Stimulated activated CD8-positive, alpha-beta memory T cell treated with anti-CD3 and anti-CD28 coated beads, Interleukin-7, amount 100 ng/mL, for 1 hour (primary cell): Measurements from ENCODE around the gene PRR20E.
"Not testable (repeated sequence)": the region's sequence is repeated elsewhere in the genome, so short reads cannot be mapped to it uniquely, and the experiment has no call there.

Experiments used
- DNase-seq, 2 donors: peaks; one replicate each; pipeline ENCODE4 v3.0.0-alpha.2; 2020; ENCODE audit warnings: low read depth in 2 of 2

The PRR20E gene

DNA sequence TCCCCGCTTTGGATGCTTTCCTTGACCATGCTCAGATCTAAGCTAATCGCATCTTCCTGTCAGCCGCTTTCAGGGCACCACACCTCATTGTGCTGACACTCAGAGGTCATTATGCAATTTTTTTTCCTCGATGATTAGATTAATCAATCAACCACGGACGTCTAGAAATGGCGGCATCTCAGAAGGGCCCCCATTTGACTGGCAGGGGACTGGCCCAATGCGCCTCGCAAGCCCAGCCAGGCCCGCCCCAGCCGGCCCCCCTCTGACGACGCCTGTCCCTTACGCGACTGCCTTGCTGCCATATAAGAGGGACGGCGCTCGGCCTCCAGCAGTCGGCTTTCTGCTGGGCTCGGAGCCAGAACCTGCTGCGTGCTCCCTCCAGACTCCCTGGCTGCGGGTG lies at the start of gene PRR20E:
TSS of gene PRR20E (plus strand) at position 301 of the 400 bp plus-strand sequence. CDS start 387 bp downstream, outside the sequence.
- DNase-seq = not testable (repeated sequence)

GRCh38 chr13:57123681-57124080 lies 43.3 kb upstream of the PRR20E start:
- DNase-seq = no peak

DNA sequence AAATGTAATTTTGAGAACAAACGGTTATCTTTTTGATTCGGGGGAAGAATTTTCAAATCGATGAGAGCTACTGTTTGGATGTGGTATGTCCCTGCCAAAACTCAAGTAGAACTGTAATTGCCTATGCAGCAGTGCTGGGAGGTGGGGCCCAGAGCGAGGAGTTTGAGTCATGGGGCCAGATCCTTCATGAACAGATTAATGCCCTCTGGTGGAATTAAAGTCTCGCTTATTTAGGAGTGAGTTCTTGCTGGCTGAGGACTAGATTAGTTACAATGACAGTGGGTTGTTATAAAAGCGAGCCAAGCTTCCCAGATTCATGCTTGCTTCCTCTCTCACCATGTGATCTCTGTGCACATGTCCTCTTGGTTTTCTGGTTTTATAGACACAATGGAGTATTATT lies 38.1 kb upstream of the PRR20E start:
- DNase-seq = no peak

DNA sequence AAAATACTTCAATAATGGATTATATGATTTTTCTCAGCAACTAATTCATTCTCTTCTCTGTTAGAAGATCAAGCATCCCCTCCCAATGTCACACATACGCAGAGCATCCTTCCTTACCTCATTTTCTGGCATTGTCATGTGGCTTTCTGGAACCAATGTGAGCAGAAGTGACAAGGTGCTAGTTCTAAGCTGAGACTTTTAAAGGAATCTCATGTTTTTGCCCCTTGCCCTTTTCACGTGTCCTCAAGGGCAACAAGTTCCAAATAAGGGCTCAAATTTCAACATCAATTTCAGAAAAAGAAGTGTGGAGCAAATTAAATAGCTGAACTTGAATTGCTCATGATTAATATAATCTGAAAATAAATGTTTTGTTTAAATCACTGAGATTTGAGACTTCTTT lies 30.9 kb upstream of the PRR20E start:
- no peak for DNase-seq

GRCh38 chr13:57137585-57137984 lies 29.4 kb upstream of the PRR20E start:
- no peak for DNase-seq

- no peak for DNase-seq
These were observed 28.0 kb upstream of the PRR20E start for GRCh38 chr13:57138988-57139387.

- DNase-seq = not testable (repeated sequence)
These were observed 27.2 kb upstream of the PRR20E start for GRCh38 chr13:57139781-57140180.

DNA sequence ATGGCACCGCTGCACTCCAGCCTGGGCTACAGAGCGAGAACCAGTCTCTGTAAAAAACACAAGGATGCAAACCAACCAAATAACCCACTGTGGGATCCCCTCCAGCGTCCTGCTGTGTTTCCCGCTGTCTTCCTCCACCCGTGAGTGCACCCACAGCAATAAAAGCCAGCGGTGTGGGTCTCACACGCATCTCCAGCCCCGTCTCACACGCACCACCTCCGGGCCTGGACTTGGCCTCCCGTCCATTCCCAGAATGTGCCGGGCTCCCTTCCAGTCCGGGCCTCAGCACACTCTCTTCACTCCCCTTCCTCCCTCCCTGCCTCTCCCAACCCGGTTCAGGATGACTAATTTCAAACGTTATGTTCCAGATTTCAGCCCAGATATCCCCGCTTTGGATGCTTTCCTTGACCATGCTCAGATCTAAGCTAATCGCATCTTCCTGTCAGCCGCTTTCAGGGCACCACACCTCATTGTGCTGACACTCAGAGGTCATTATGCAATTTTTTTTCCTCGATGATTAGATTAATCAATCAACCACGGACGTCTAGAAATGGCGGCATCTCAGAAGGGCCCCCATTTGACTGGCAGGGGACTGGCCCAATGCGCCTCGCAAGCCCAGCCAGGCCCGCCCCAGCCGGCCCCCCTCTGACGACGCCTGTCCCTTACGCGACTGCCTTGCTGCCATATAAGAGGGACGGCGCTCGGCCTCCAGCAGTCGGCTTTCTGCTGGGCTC lies 26.6 kb upstream of the PRR20E start, which contains the start of gene PRR20A:
TSS of gene PRR20A (plus strand) at position 684 of the 734 bp plus-strand sequence. CDS start 387 bp downstream, outside the sequence.
- not testable (repeated sequence) for DNase-seq

DNA sequence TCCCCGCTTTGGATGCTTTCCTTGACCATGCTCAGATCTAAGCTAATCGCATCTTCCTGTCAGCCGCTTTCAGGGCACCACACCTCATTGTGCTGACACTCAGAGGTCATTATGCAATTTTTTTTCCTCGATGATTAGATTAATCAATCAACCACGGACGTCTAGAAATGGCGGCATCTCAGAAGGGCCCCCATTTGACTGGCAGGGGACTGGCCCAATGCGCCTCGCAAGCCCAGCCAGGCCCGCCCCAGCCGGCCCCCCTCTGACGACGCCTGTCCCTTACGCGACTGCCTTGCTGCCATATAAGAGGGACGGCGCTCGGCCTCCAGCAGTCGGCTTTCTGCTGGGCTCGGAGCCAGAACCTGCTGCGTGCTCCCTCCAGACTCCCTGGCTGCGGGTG lies 19.8 kb upstream of the PRR20E start, which contains the start of gene PRR20B:
TSS of gene PRR20B (plus strand) at position 301 of the 400 bp plus-strand sequence. CDS start 387 bp downstream, outside the sequence.
- DNase-seq = not testable (repeated sequence)

DNA sequence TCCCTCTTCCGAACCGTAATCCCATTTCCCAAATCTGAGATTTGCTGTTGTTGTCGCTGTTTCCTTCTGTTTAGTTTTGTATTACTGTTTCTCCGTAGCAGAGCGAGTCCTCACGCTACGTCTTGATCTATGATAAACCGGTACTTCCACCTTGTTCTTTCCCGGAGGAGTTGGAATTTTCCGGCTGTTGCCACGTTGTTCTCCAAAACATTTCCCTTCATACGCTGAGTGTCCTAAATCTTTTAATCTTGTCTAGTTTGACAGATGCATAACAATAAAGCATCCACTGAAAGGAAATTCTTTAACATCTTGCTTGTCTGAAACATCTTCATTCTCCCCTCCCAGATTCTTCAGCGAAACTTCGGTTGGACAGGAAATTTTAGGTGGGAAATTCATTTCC lies 18.9 kb upstream of the PRR20E start:
- not testable (repeated sequence) for DNase-seq

DNA sequence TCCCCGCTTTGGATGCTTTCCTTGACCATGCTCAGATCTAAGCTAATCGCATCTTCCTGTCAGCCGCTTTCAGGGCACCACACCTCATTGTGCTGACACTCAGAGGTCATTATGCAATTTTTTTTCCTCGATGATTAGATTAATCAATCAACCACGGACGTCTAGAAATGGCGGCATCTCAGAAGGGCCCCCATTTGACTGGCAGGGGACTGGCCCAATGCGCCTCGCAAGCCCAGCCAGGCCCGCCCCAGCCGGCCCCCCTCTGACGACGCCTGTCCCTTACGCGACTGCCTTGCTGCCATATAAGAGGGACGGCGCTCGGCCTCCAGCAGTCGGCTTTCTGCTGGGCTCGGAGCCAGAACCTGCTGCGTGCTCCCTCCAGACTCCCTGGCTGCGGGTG lies 13.2 kb upstream of the PRR20E start, which contains the start of gene PRR20C:
TSS of gene PRR20C (plus strand) at position 301 of the 400 bp plus-strand sequence. CDS start 387 bp downstream, outside the sequence.
- DNase-seq = not testable (repeated sequence)

DNA sequence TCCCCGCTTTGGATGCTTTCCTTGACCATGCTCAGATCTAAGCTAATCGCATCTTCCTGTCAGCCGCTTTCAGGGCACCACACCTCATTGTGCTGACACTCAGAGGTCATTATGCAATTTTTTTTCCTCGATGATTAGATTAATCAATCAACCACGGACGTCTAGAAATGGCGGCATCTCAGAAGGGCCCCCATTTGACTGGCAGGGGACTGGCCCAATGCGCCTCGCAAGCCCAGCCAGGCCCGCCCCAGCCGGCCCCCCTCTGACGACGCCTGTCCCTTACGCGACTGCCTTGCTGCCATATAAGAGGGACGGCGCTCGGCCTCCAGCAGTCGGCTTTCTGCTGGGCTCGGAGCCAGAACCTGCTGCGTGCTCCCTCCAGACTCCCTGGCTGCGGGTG lies 6.7 kb upstream of the PRR20E start, which contains the start of gene PRR20D:
TSS of gene PRR20D (plus strand) at position 301 of the 400 bp plus-strand sequence. CDS start 387 bp downstream, outside the sequence.
- DNase-seq = not testable (repeated sequence)

- DNase-seq = no peak
These were observed 24.7 kb downstream of the PRR20E start for GRCh38 chr13:57191667-57192066.

DNA sequence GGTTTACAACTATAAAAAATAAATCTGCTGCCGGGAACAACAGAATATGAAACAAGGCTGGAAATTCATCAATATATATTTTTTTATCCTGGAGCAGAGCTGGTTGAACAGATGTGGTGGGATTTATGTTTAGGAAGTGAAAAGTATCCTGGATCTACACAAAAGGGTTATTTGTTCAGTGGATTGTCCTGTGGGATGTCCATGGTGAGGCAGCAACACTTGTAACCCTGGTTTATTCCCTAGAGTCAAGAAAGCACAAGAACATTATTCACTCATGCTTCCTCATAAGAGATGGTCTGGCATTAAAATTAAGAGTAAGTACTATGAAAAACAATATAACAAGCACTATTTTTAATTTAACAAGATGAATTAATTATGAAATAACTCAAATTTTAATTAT lies 46.0 kb downstream of the PRR20E start:
- no peak for DNase-seq
